ENCODE data around the gene HIC2. TPM values are rescaled to one million over a fixed set of nuclear protein-coding genes. Genes with fewer than 3 reads are reported as not detected.
A peak's percentile ranks its signal among the peaks of the same experiment; 100 is the strongest.

The HIC2 gene
- total and polyA plus RNA-seq, 2 of the 13 experiments (the other 11 are each of a cell fraction or from before 2014, with no cell fraction given): 5.0 to 13.7 TPM

- TF ChIP-seq KMT2B (CRISPR knock-in tag; IDR thresholded peaks at IDR 0.05) (peak; percentile 44), POLR2AphosphoS2 (IDR thresholded peaks at IDR 0.05; ENCODE audit: low read depth, low read length) (no peak), NONO (IDR thresholded peaks at IDR 0.05) (no peak), NONO (CRISPR knock-in tag; conservative IDR thresholded peaks at IDR 0.05) (peak; percentile 76; the same call in 1 of the 2 replicates), ELF3 (CRISPR knock-in tag; IDR thresholded peaks at IDR 0.05) (peak; percentile 85), ZNF275 (CRISPR knock-in tag; IDR thresholded peaks at IDR 0.05; ENCODE audit: borderline replicate concordance) (no peak), ZKSCAN8 (CRISPR knock-in tag; IDR thresholded peaks at IDR 0.05; ENCODE audit: borderline replicate concordance) (0 out of 2 replicates have a peak, but pooled peaks have one; percentile 24), ZNF768 (CRISPR knock-in tag; IDR thresholded peaks at IDR 0.05) (peak; percentile 63; the same call in 1 of the 2 replicates), IRF2 (CRISPR knock-in tag; IDR thresholded peaks at IDR 0.05) (peak; percentile 69; the same call in 1 of the 2 replicates), CHD2 (IDR thresholded peaks at IDR 0.05; ENCODE audit: low read depth, low read length) (no peak), ZNF605 (CRISPR knock-in tag; IDR thresholded peaks at IDR 0.05) (no peak), ZNF75D (CRISPR knock-in tag; IDR thresholded peaks at IDR 0.05; ENCODE audit: borderline replicate concordance) (no peak), LCORL (IDR thresholded peaks at IDR 0.05) (no peak), LCORL (CRISPR knock-in tag; IDR thresholded peaks at IDR 0.05) (peak; percentile 86), MTF1 (CRISPR knock-in tag; IDR thresholded peaks at IDR 0.05) (no peak), ZNF143 (CRISPR knock-in tag; IDR thresholded peaks at IDR 0.05) (0 out of 2 replicates have a peak, but pooled peaks have one; percentile 33), ZNF781 (CRISPR knock-in tag; IDR thresholded peaks at IDR 0.05; ENCODE audit: borderline replicate concordance, not compliant biosample characterization) (no peak), ZNF567 (CRISPR knock-in tag; IDR thresholded peaks at IDR 0.05; ENCODE audit: borderline replicate concordance) (no peak)
- TF ChIP-seq, protein P1, sequence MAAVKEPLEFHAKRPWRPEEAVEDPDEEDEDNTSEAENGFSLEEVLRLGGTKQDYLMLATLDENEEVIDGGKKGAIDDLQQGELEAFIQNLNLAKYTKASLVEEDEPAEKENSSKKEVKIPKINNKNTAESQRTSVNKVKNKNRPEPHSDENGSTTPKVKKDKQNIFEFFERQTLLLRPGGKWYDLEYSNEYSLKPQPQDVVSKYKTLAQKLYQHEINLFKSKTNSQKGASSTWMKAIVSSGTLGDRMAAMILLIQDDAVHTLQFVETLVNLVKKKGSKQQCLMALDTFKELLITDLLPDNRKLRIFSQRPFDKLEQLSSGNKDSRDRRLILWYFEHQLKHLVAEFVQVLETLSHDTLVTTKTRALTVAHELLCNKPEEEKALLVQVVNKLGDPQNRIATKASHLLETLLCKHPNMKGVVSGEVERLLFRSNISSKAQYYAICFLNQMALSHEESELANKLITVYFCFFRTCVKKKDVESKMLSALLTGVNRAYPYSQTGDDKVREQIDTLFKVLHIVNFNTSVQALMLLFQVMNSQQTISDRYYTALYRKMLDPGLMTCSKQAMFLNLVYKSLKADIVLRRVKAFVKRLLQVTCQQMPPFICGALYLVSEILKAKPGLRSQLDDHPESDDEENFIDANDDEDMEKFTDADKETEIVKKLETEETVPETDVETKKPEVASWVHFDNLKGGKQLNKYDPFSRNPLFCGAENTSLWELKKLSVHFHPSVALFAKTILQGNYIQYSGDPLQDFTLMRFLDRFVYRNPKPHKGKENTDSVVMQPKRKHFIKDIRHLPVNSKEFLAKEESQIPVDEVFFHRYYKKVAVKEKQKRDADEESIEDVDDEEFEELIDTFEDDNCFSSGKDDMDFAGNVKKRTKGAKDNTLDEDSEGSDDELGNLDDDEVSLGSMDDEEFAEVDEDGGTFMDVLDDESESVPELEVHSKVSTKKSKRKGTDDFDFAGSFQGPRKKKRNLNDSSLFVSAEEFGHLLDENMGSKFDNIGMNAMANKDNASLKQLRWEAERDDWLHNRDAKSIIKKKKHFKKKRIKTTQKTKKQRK (IDR thresholded peaks at IDR 0.05; ENCODE audit: low read length): no peak
- TF ChIP-seq, protein P2, sequence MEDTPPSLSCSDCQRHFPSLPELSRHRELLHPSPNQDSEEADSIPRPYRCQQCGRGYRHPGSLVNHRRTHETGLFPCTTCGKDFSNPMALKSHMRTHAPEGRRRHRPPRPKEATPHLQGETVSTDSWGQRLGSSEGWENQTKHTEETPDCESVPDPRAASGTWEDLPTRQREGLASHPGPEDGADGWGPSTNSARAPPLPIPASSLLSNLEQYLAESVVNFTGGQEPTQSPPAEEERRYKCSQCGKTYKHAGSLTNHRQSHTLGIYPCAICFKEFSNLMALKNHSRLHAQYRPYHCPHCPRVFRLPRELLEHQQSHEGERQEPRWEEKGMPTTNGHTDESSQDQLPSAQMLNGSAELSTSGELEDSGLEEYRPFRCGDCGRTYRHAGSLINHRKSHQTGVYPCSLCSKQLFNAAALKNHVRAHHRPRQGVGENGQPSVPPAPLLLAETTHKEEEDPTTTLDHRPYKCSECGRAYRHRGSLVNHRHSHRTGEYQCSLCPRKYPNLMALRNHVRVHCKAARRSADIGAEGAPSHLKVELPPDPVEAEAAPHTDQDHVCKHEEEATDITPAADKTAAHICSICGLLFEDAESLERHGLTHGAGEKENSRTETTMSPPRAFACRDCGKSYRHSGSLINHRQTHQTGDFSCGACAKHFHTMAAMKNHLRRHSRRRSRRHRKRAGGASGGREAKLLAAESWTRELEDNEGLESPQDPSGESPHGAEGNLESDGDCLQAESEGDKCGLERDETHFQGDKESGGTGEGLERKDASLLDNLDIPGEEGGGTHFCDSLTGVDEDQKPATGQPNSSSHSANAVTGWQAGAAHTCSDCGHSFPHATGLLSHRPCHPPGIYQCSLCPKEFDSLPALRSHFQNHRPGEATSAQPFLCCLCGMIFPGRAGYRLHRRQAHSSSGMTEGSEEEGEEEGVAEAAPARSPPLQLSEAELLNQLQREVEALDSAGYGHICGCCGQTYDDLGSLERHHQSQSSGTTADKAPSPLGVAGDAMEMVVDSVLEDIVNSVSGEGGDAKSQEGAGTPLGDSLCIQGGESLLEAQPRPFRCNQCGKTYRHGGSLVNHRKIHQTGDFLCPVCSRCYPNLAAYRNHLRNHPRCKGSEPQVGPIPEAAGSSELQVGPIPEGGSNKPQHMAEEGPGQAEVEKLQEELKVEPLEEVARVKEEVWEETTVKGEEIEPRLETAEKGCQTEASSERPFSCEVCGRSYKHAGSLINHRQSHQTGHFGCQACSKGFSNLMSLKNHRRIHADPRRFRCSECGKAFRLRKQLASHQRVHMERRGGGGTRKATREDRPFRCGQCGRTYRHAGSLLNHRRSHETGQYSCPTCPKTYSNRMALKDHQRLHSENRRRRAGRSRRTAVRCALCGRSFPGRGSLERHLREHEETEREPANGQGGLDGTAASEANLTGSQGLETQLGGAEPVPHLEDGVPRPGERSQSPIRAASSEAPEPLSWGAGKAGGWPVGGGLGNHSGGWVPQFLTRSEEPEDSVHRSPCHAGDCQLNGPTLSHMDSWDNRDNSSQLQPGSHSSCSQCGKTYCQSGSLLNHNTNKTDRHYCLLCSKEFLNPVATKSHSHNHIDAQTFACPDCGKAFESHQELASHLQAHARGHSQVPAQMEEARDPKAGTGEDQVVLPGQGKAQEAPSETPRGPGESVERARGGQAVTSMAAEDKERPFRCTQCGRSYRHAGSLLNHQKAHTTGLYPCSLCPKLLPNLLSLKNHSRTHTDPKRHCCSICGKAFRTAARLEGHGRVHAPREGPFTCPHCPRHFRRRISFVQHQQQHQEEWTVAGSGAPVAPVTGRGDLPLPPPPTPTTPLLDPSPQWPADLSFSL (CRISPR knock-in tag; IDR thresholded peaks at IDR 0.05): no peak
Observed at GRCh38 chr22:21457023-21457787, 40.0 kb downstream of the HIC2 start (continued).

All from HepG2 (cell line).